Sigmoid colon (tissue), 4 donors: ENCODE results near the gene MBP.

ENCODE experiments used
- POLR2A ChIP-seq, 2 donors: fragments of 450-650 bp; IDR thresholded peaks; one replicate each; pipeline ENCODE4 v1.6.1; 2016; ENCODE audit warnings: antibody characterized with exemption in 2 of 2, mild to moderate bottlenecking in 2 of 2, moderate library complexity in 2 of 2
- POLR2AphosphoS5 ChIP-seq, 4 donors: sonication (generic); formaldehyde crosslinking; IDR thresholded peaks; one replicate each; pipeline ENCODE4 v1.6.1; 2017; ENCODE audit warnings: antibody characterized with exemption in 4 of 4
- TF ChIP-seq, protein P1 (sequence below), 4 experiments: fragments of 450-650 bp in 3 of 4; fragments of 200-600 bp in 1 of 4; IDR thresholded peaks; one replicate each; pipeline ENCODE4 v1.5.1; 2016 to 2019; ENCODE audit warnings: antibody characterized with exemption in 4 of 4, mild to moderate bottlenecking in 3 of 4, moderate library complexity in 2 of 4

DNA sequence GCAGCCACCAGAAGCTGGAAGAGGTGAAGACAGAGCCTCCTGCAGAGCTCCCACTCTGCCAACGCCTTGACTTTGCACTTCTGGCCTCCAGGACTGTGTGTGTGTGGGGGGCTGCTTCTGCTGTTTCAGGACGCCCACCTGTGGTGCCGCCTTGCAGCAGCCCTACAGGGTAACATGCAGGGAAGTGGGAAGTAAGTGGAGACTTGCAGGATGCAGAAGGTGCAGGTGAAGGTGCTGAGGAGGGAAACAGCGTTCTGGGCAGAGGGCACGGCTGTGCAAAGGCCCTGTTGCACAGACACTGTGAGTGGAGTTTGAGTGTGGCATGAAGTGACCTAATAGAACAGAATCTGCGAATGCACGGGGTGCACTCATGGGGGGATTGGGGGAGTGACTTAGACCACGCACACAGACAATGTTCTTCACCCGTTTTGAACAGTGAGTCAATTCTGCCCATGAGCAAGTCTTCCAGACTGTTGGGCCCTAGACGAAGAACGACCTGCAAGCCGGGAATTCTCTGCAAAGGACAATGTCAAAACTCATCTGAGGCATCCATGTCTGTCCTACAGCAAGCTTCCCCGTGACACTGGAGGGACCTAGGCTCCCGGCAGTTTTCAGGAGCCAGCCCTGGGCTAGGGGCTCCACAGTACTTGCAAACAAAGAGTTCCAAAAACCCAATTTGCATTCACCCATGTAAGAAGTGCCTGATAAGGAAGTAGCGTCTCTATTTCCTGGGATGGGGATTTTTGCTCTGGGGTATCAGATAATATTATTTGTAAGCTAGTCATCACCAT lies 19.0 kb downstream of the MBP start:
- TF ChIP-seq, protein P1, sequence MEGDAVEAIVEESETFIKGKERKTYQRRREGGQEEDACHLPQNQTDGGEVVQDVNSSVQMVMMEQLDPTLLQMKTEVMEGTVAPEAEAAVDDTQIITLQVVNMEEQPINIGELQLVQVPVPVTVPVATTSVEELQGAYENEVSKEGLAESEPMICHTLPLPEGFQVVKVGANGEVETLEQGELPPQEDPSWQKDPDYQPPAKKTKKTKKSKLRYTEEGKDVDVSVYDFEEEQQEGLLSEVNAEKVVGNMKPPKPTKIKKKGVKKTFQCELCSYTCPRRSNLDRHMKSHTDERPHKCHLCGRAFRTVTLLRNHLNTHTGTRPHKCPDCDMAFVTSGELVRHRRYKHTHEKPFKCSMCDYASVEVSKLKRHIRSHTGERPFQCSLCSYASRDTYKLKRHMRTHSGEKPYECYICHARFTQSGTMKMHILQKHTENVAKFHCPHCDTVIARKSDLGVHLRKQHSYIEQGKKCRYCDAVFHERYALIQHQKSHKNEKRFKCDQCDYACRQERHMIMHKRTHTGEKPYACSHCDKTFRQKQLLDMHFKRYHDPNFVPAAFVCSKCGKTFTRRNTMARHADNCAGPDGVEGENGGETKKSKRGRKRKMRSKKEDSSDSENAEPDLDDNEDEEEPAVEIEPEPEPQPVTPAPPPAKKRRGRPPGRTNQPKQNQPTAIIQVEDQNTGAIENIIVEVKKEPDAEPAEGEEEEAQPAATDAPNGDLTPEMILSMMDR (IDR thresholded peaks at IDR 0.05), result no peak
- TF ChIP-seq POLR2A (IDR thresholded peaks at IDR 0.05), result no peak
- TF ChIP-seq POLR2AphosphoS5 (IDR thresholded peaks at IDR 0.05), result no peak
